ENCODE results near the gene CNTN4.

DNA sequence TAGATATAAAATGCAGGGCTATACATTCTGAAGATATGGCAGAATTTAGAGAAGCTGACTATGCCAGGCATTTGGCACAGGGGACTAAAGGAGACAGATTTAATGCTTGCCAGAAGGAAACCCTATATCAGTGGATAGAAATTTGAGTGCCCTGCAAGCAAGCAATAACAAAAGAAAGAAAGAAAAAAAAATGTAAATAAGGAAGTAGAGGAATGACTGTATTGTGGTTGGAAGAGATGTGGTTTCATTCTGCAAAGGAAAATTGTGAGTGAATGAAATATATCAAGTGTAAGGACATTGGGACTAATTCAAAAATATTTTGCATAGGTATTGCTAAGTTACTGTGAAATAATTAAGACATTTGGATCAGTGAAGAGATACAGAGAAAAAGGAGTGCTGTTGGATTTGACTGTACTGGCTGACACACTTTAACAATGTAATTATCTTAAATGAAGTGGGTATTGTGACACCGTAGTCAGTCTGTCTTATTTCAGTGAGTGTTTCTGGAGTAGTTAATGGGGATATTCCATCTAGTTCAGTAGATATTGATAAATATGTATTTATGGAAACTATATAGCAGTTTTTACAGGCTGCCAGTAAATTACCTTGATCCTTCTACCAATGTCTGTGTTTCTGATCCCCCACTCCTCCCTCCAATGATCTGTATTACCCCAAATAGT, 418.2 kb downstream of the CNTN4 start:
- TF ChIP-seq, protein P1, sequence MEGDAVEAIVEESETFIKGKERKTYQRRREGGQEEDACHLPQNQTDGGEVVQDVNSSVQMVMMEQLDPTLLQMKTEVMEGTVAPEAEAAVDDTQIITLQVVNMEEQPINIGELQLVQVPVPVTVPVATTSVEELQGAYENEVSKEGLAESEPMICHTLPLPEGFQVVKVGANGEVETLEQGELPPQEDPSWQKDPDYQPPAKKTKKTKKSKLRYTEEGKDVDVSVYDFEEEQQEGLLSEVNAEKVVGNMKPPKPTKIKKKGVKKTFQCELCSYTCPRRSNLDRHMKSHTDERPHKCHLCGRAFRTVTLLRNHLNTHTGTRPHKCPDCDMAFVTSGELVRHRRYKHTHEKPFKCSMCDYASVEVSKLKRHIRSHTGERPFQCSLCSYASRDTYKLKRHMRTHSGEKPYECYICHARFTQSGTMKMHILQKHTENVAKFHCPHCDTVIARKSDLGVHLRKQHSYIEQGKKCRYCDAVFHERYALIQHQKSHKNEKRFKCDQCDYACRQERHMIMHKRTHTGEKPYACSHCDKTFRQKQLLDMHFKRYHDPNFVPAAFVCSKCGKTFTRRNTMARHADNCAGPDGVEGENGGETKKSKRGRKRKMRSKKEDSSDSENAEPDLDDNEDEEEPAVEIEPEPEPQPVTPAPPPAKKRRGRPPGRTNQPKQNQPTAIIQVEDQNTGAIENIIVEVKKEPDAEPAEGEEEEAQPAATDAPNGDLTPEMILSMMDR (IDR thresholded peaks at IDR 0.05), result no peak
- TF ChIP-seq POLR2A (IDR thresholded peaks at IDR 0.05), result no peak

Data from right lobe of liver (tissue), 4 donors.